K562 (cell line): ENCODE measurements around the gene CNTNAP4. TPM values are rescaled to one million over a fixed set of nuclear protein-coding genes. Genes with fewer than 3 reads are reported as not detected.

ENCODE experiments used
- ATF1 ChIP-seq, 2 experiments: fragments of 450-650 bp in 1 of 2; IDR thresholded peaks; 2 replicates each; pipeline ENCODE4 v1.6.1; 2016; ENCODE audit warnings: missing compliant biosample characterization in 1 of 2, missing genetic modification characterization in 1 of 2
- C11orf30 ChIP-seq: fragments of 450-650 bp; IDR thresholded peaks from 2 replicates; pipeline ENCODE4 v1.6.1; 2016; ENCODE audit warnings: low read depth, mild to moderate bottlenecking
- TCFL5 ChIP-seq: fragments of 250-450 bp; sonication (Bioruptor Pico); conservative IDR thresholded peaks from 2 replicates; pipeline ENCODE4 v1.6.1; 2021; ENCODE audit warnings: mild to moderate bottlenecking, moderate library complexity, matching md5 sums
- ZEB2 ChIP-seq: fragments of 450-650 bp; IDR thresholded peaks from 2 replicates; pipeline ENCODE4 v1.6.1; 2016
- polyA plus RNA-seq, 8 experiments: library from polyadenylated mRNA; depleted of rRNA in 4 of 8; stranded (reverse) in 5 of 8; unstranded in 3 of 8; fragments of >200 nt; fragmentation: Nextera tagmentation in 2 of 8; fragmentation: Illumina TruSeq in 1 of 8; extraction: Ambion mirVana in 2 of 8; extraction: Trizol in 1 of 8; gene quantifications; 2 replicates each; pipeline versions ENCODE4 v1.2.1 to v1.2.3, GENCODE V29; 2011 to 2014; ENCODE audit warnings: inconsistent platforms in 1 of 8, missing spikeins in 1 of 8
- total RNA-seq, 7 experiments: library from RNA; depleted of rRNA in 6 of 7; stranded (reverse); fragments of >200 nt in 6 of 7; fragmentation: Illumina TruSeq in 2 of 7; extraction: Trizol in 2 of 7; gene quantifications; 2 replicates each; pipeline versions ENCODE4 v1.2.1 to v1.2.3, GENCODE V29; 2011 to 2021; ENCODE audit warnings: low replicate concordance in 1 of 7
- TF ChIP-seq, protein P1 (sequence below): fragments of 200-800 bp; sonication (Bioruptor generic); IDR thresholded peaks from 2 replicates; pipeline ENCODE4 v1.6.1; 2016; ENCODE audit warnings: missing genetic modification characterization, missing compliant biosample characterization
- TF ChIP-seq, protein P2 (sequence below): fragments of 450-650 bp; IDR thresholded peaks from 2 replicates; pipeline ENCODE4 v1.6.1; 2017; ENCODE audit warnings: mild to moderate bottlenecking, moderate library complexity
- TF ChIP-seq, protein P3 (sequence below): fragments of 450-650 bp; formaldehyde crosslinking; IDR thresholded peaks from 2 replicates; pipeline ENCODE4 v1.4.0; 2020; ENCODE audit warnings: mild to moderate bottlenecking, moderate library complexity

Gene CNTNAP4
- total and polyA plus RNA-seq, 9 of the 15 experiments (the other 6 are each of a cell fraction or from before 2014, with no cell fraction given), result not detected

DNA sequence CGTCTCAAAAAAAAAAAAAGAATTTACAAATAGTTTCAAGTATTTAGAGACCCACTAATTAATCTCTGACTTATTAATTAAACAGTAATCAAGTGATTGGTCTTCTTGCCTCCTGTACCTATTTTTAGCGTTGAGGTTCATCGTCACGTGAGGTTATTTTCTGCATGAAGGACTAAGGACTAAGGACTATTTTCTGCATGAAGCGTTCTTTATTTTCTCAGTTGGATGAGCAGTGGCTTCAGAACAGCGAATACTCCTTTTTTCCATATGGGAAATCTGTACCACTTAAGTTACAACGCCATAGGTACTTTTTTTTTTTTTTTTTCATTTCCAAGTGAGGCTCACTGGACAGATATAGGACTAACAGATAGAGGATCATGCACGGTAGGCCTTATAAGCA lies 224.9 kb downstream of the CNTNAP4 start (continued):
- TF ChIP-seq, protein P1, sequence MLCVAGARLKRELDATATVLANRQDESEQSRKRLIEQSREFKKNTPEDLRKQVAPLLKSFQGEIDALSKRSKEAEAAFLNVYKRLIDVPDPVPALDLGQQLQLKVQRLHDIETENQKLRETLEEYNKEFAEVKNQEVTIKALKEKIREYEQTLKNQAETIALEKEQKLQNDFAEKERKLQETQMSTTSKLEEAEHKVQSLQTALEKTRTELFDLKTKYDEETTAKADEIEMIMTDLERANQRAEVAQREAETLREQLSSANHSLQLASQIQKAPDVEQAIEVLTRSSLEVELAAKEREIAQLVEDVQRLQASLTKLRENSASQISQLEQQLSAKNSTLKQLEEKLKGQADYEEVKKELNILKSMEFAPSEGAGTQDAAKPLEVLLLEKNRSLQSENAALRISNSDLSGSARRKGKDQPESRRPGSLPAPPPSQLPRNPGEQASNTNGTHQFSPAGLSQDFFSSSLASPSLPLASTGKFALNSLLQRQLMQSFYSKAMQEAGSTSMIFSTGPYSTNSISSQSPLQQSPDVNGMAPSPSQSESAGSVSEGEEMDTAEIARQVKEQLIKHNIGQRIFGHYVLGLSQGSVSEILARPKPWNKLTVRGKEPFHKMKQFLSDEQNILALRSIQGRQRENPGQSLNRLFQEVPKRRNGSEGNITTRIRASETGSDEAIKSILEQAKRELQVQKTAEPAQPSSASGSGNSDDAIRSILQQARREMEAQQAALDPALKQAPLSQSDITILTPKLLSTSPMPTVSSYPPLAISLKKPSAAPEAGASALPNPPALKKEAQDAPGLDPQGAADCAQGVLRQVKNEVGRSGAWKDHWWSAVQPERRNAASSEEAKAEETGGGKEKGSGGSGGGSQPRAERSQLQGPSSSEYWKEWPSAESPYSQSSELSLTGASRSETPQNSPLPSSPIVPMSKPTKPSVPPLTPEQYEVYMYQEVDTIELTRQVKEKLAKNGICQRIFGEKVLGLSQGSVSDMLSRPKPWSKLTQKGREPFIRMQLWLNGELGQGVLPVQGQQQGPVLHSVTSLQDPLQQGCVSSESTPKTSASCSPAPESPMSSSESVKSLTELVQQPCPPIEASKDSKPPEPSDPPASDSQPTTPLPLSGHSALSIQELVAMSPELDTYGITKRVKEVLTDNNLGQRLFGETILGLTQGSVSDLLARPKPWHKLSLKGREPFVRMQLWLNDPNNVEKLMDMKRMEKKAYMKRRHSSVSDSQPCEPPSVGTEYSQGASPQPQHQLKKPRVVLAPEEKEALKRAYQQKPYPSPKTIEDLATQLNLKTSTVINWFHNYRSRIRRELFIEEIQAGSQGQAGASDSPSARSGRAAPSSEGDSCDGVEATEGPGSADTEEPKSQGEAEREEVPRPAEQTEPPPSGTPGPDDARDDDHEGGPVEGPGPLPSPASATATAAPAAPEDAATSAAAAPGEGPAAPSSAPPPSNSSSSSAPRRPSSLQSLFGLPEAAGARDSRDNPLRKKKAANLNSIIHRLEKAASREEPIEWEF (CRISPR knock-in tag), result no peak
- no peak for TF ChIP-seq C11orf30
- TF ChIP-seq TCFL5 (CRISPR knock-in tag), result no peak
- TF ChIP-seq ATF1 (CRISPR knock-in tag; IDR thresholded peaks at IDR 0.05), result no peak
- no peak for TF ChIP-seq ATF1 (tag; IDR thresholded peaks at IDR 0.05)
- TF ChIP-seq, protein P2, sequence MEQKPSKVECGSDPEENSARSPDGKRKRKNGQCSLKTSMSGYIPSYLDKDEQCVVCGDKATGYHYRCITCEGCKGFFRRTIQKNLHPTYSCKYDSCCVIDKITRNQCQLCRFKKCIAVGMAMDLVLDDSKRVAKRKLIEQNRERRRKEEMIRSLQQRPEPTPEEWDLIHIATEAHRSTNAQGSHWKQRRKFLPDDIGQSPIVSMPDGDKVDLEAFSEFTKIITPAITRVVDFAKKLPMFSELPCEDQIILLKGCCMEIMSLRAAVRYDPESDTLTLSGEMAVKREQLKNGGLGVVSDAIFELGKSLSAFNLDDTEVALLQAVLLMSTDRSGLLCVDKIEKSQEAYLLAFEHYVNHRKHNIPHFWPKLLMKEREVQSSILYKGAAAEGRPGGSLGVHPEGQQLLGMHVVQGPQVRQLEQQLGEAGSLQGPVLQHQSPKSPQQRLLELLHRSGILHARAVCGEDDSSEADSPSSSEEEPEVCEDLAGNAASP, result no peak
- no peak for TF ChIP-seq ZEB2
- TF ChIP-seq, protein P3, sequence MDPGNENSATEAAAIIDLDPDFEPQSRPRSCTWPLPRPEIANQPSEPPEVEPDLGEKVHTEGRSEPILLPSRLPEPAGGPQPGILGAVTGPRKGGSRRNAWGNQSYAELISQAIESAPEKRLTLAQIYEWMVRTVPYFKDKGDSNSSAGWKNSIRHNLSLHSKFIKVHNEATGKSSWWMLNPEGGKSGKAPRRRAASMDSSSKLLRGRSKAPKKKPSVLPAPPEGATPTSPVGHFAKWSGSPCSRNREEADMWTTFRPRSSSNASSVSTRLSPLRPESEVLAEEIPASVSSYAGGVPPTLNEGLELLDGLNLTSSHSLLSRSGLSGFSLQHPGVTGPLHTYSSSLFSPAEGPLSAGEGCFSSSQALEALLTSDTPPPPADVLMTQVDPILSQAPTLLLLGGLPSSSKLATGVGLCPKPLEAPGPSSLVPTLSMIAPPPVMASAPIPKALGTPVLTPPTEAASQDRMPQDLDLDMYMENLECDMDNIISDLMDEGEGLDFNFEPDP (CRISPR knock-in tag), result no peak
